Fibroblast of peridontal ligament (primary cell): ENCODE results near the gene NKAP.
"Not testable (repeated sequence)": the region's sequence is repeated elsewhere in the genome, so short reads cannot be mapped to it uniquely, and the experiment has no call there.

ENCODE experiments used
- DNase-seq: peaks from one replicate; pipeline ENCODE4 v3.0.0-alpha.2; 2010; ENCODE audit errors: extremely low read depth

Gene NKAP

GRCh38 chrX:119943185-119943988 lies at the start of gene NKAP:
Gene NKAP (minus strand): TSS chrX:119943751. CDS start chrX:119943605, 146 bp downstream.
- peak; percentile 97 for DNase-seq

GRCh38 chrX:119991005-119991787 lies 47.6 kb upstream of the NKAP start:
- DNase-seq = no peak

GRCh38 chrX:119990556-119991004 lies 47.0 kb upstream of the NKAP start:
- DNase-seq = no peak

GRCh38 chrX:119989905-119990555 lies 46.5 kb upstream of the NKAP start:
- no peak for DNase-seq

GRCh38 chrX:119986203-119986602 lies 42.7 kb upstream of the NKAP start:
- DNase-seq = no peak

- no peak for DNase-seq
These were observed 41.1 kb upstream of the NKAP start for GRCh38 chrX:119984652-119985051.

- no peak for DNase-seq
These were observed 39.9 kb upstream of the NKAP start for GRCh38 chrX:119983494-119983893.

- no peak for DNase-seq
These were observed 38.6 kb upstream of the NKAP start for GRCh38 chrX:119982145-119982544.

- peak; percentile 16 for DNase-seq
These were observed 37.9 kb upstream of the NKAP start for GRCh38 chrX:119981286-119982070.

- not testable (repeated sequence) for DNase-seq
These were observed 33.6 kb upstream of the NKAP start for GRCh38 chrX:119977172-119977571.

GRCh38 chrX:119971184-119971583 lies 27.6 kb upstream of the NKAP start:
- DNase-seq = no peak

- no peak for DNase-seq
These were observed 27.0 kb upstream of the NKAP start for GRCh38 chrX:119970574-119970973.

GRCh38 chrX:119966837-119967236 lies 23.3 kb upstream of the NKAP start:
- DNase-seq = not testable (repeated sequence)

GRCh38 chrX:119960625-119961024 lies 17.1 kb upstream of the NKAP start:
- DNase-seq = no peak

GRCh38 chrX:119955807-119956570 lies 12.4 kb upstream of the NKAP start:
- not testable (repeated sequence) for DNase-seq

- DNase-seq = no peak
These were observed 10.8 kb upstream of the NKAP start for GRCh38 chrX:119954374-119954773.

GRCh38 chrX:119948381-119948780 lies 4.8 kb upstream of the NKAP start:
- DNase-seq = no peak

GRCh38 chrX:119945481-119945880 lies 1.9 kb upstream of the NKAP start:
- DNase-seq = no peak

GRCh38 chrX:119942831-119943184 lies 743 bp downstream of the NKAP start:
- DNase-seq = peak; percentile 15

GRCh38 chrX:119942173-119942819 lies 1.3 kb downstream of the NKAP start:
- DNase-seq = no peak
